Neuronal stem cell (in vitro differentiated cells): ENCODE data around the gene TCF20.

Experiments
- DNase-seq: peaks from one replicate; pipeline ENCODE4 v3.0.0-alpha.2; 2013; ENCODE audit warnings: low spot score
- H2AFZ ChIP-seq: one replicate; pipeline ENCODE4 v1.6.1; 2013; ENCODE audit warnings: mild to moderate bottlenecking, low read length, inconsistent platforms
- H2AK5ac ChIP-seq: 2 replicates; pipeline ENCODE4 v1.6.1; 2013; ENCODE audit warnings: low read depth, mild to moderate bottlenecking, inconsistent platforms, low read length, moderate library complexity, mixed read lengths
- H2BK120ac ChIP-seq: 2 replicates; pipeline ENCODE4 v1.6.1; 2013; ENCODE audit warnings: low read depth, mild to moderate bottlenecking, inconsistent platforms, low read length, moderate library complexity, mixed read lengths
- H2BK12ac ChIP-seq: one replicate; pipeline ENCODE4 v1.6.1; 2013; ENCODE audit warnings: low read length, inconsistent platforms
- H2BK15ac ChIP-seq: 2 replicates; pipeline ENCODE4 v1.6.1; 2013; ENCODE audit warnings: mild to moderate bottlenecking, low read length, inconsistent platforms, mixed read lengths
- H2BK5ac ChIP-seq: one replicate; pipeline ENCODE4 v1.6.1; 2013; ENCODE audit warnings: inconsistent platforms, mild to moderate bottlenecking, low read length, moderate library complexity
- H3K14ac ChIP-seq: one replicate; pipeline ENCODE4 v1.6.1; 2013; ENCODE audit warnings: low read length, inconsistent platforms
- H3K18ac ChIP-seq: 2 replicates; pipeline ENCODE4 v1.6.1; 2013; ENCODE audit warnings: low read length, inconsistent platforms
- H3K23ac ChIP-seq: 2 replicates; pipeline ENCODE4 v1.6.1; 2013; ENCODE audit warnings: low read depth, mild to moderate bottlenecking, mixed read lengths, low read length, inconsistent platforms; ENCODE audit not compliant: poor library complexity
- H3K27ac ChIP-seq: replicated peaks from 3 replicates; pipeline ENCODE4 v1.5.1; 2013; ENCODE audit warnings: low read length, inconsistent platforms
- H3K27me3 ChIP-seq, 3 experiments: 2 replicates each; pipeline ENCODE4 v1.6.1; 2013; ENCODE audit warnings: low read length in 3 of 3, mild to moderate bottlenecking in 2 of 3, inconsistent platforms in 1 of 3, low read depth in 1 of 3, mixed read lengths in 1 of 3, moderate library complexity in 1 of 3; ENCODE audit not compliant: control insufficient read depth in 3 of 3, insufficient read depth in 3 of 3
- H3K36me3 ChIP-seq, 2 donors: replicated peaks in 1 of 2; 2 replicates each; pipeline ENCODE4 v1.6.1; 2013; ENCODE audit warnings: low read length in 2 of 2; ENCODE audit not compliant: control insufficient read depth in 2 of 2, insufficient read depth in 2 of 2
- H3K4ac ChIP-seq: 2 replicates; pipeline ENCODE4 v1.6.1; 2013; ENCODE audit warnings: inconsistent platforms, mild to moderate bottlenecking, low read length, moderate library complexity
- H3K4me1 ChIP-seq, 2 donors: 1 replicate in 1 of 2; 2 replicates in 1 of 2; pipeline ENCODE4 v1.6.1; 2013; ENCODE audit warnings: low read length in 2 of 2, low read depth in 1 of 2; ENCODE audit not compliant: control insufficient read depth in 2 of 2, insufficient read depth in 1 of 2
- H3K4me2 ChIP-seq: one replicate; pipeline ENCODE4 v1.6.1; 2013; ENCODE audit warnings: mild to moderate bottlenecking, low read length, inconsistent platforms; ENCODE audit not compliant: insufficient read depth, poor library complexity, severe bottlenecking
- H3K4me3 ChIP-seq, 2 donors: 2 replicates each; pipeline ENCODE4 v1.5.1; 2013; ENCODE audit warnings: low read length in 2 of 2, mild to moderate bottlenecking in 2 of 2, inconsistent platforms in 1 of 2, moderate library complexity in 1 of 2
- H3K79me1 ChIP-seq: one replicate; pipeline ENCODE4 v1.6.1; 2013; ENCODE audit warnings: low read depth, mild to moderate bottlenecking, inconsistent platforms, low read length, moderate library complexity
- H3K9ac ChIP-seq: one replicate; pipeline ENCODE4 v1.6.1; 2013; ENCODE audit warnings: mild to moderate bottlenecking, low read depth, low read length, inconsistent platforms; ENCODE audit not compliant: poor library complexity
- H3K9me3 ChIP-seq, 2 donors: replicated peaks in 1 of 2; 2 replicates each; pipeline versions ENCODE3 to v1.6.1; 2013; ENCODE audit warnings: low read length in 2 of 2, mild to moderate bottlenecking in 2 of 2, inconsistent platforms in 1 of 2, low read depth in 1 of 2, mixed read lengths in 1 of 2, moderate library complexity in 1 of 2; ENCODE audit not compliant: control insufficient read depth in 2 of 2, insufficient read depth in 1 of 2
- H4K8ac ChIP-seq: one replicate; pipeline ENCODE4 v1.6.1; 2013; ENCODE audit warnings: low read depth, mild to moderate bottlenecking, inconsistent platforms, low read length, moderate library complexity
- H4K91ac ChIP-seq: one replicate; pipeline ENCODE4 v1.6.1; 2013; ENCODE audit warnings: low read length, low read depth, mild to moderate bottlenecking, inconsistent platforms; ENCODE audit not compliant: poor library complexity
- WGBS, 2 donors: extraction: QIAGEN DNeasy Blood & Tissue Kit; methylation state at CpG; one replicate each; pipeline ENCODE4 v1.1.7; 2013; ENCODE audit warnings: missing lambda C conversion rate in 2 of 2, mixed read lengths in 1 of 2; ENCODE audit not compliant: insufficient read length in 2 of 2, insufficient replicate concordance in 1 of 2; ENCODE audit errors: extremely low coverage in 2 of 2; 5-methylcytosine and 5-hydroxymethylcytosine counted together

The TCF20 gene

DNA sequence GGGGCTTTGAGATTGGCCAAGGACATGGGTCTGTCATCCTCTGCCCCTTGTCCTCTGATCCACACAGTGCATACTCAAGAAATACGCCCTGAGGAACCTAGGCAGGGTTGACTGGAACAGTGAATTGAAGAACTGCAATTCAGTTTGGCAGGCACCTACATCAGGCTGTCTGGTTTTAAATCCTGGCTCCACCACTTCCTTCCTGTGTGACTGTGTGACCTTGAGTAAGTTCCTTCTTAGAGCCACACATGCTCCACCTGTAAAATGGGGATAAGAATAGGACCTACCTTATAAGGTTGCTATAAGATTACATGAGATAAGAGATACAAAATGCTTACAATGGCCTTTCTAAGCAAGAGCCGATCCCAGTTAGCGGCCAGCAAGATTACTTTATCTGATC is 15.8 kb upstream of the TCF20 start:
- Histone ChIP-seq H3K79me1 (no peaks in the 10 kb centered on the region), H3K4ac (no peak overlapping the region), H2AFZ (no peak overlapping the region), H2BK12ac (no peak overlapping the region), H2AK5ac (no peak overlapping the region), H4K8ac (no peak overlapping the region), H3K18ac (no peak overlapping the region), H3K4me2 (no peak overlapping the region), H3K4me1 (peaks cover 18 to 37% of the 10 kb centered on the region in 2 donors), H2BK15ac (no peak overlapping the region), H3K14ac (no peak overlapping the region), H3K9me3 (no peaks in the 10 kb centered on the region), H3K9ac (no peak overlapping the region), H2BK120ac (no peak overlapping the region), H3K36me3 (no peaks in the 10 kb centered on the region), H4K91ac (no peak overlapping the region), H3K4me3 (no peak overlapping the region), H3K23ac (no peak overlapping the region), H2BK5ac (no peak overlapping the region), H3K27me3 (peaks cover 0 to 31% (median 0%) of the 10 kb centered on the region in 3 experiments), H3K27ac (no peak overlapping the region)
- WGBS, 2 donors = no CpG with 5 or more reads among the region's 3 CpGs
- DNase-seq = no peak

DNA sequence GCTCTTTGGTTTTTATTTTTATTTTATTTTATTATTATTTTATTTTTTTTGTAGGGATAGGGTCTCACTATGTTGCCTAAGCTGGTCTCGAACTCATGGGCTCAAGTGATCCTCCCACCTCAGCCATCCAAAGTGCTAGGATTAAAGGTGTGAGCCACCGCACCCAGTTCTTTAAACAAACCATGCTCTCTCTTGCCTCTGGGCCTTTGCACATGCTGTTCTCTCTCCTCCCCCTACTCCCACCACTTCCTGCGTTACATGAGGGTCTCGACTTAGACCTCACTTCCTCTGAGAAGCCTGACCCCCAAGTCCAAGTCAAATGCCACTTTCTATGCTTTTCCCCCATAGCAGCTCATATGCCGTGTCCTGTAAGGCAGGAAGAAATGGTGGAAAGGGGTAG is 15.2 kb upstream of the TCF20 start:
- Histone ChIP-seq H3K4me2 (no peak overlapping the region), H4K8ac (no peak overlapping the region), H4K91ac (no peak overlapping the region), H3K9ac (no peak overlapping the region), H3K14ac (no peak overlapping the region), H3K4me3 (peak overlapping the region in 1 of 2 donors; percentile 19), H3K4me1 (peaks cover 17 to 31% of the 10 kb centered on the region in 2 donors), H2BK120ac (no peak overlapping the region), H2AK5ac (no peak overlapping the region), H3K4ac (no peak overlapping the region), H2BK5ac (no peak overlapping the region), H3K23ac (no peak overlapping the region), H2BK15ac (no peak overlapping the region), H3K27me3 (peaks cover 0 to 31% (median 0%) of the 10 kb centered on the region in 3 experiments), H3K9me3 (no peaks in the 10 kb centered on the region), H2BK12ac (no peak overlapping the region), H3K27ac (no peak overlapping the region), H3K36me3 (no peaks in the 10 kb centered on the region), H3K18ac (no peak overlapping the region), H3K79me1 (no peaks in the 10 kb centered on the region), H2AFZ (no peak overlapping the region)
- no peak for DNase-seq
- no CpG with 5 or more reads among the region's 5 CpGs for WGBS, 2 donors

DNA sequence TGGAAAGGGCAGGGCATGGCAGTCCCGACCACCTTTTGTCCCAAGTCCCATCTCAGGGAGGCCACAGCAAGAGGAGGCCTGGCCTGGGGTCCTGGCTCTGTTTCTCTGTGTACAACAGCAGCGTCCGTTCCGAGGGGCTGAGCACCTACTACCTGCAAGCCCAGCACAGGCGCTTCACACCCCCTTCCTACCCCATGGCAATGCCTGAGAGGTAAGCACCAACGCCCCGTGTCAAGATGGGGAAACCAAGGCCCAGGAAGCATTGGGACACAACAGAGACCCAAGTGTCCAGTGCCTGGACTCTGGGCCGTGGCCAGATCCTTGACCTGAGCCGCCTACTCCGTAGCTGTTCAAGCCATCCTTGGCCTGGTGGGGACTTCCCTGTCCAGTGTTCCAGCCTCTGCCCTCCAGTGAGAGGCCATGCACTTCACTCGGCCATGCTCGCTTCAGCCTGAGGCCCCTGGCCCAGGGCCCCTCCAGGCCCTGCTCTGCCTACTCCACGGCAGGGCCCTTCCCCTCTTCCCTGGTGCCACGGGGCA is 14.3 kb upstream of the TCF20 start:
- no peak overlapping the region for H2AFZ ChIP-seq
- peak overlapping the region; percentile 78 for H3K18ac ChIP-seq
- no peak overlapping the region for H4K91ac ChIP-seq
- no peaks in the 10 kb centered on the region for H3K79me1 ChIP-seq
- no peak overlapping the region for H3K4me3 ChIP-seq
- WGBS, 2 donors = no CpG with 5 or more reads among the region's 14 CpGs
- DNase-seq = no peak
- H2BK5ac ChIP-seq = no peak overlapping the region
- H2BK120ac ChIP-seq = peak overlapping the region; percentile 16
- peaks cover 0 to 31% (median 0%) of the 10 kb centered on the region in 3 experiments for H3K27me3 ChIP-seq
- peak overlapping the region; percentile 82 for H2AK5ac ChIP-seq
- H3K27ac ChIP-seq = no peak overlapping the region
- no peaks in the 10 kb centered on the region for H3K36me3 ChIP-seq
- H3K4ac ChIP-seq = no peak overlapping the region
- H3K23ac ChIP-seq = peak overlapping the region; percentile 5
- H3K4me1 ChIP-seq = peaks cover 13 to 22% of the 10 kb centered on the region in 2 donors
- peak overlapping the region; percentile 36 for H2BK12ac ChIP-seq
- H3K4me2 ChIP-seq = no peak overlapping the region
- no peak overlapping the region for H4K8ac ChIP-seq
- no peak overlapping the region for H3K14ac ChIP-seq
- H2BK15ac ChIP-seq = peak overlapping the region; percentile 23
- H3K9me3 ChIP-seq = no peaks in the 10 kb centered on the region
- H3K9ac ChIP-seq = no peak overlapping the region

- no peak overlapping the region for H3K23ac ChIP-seq
- peaks cover 13 to 18% of the 10 kb centered on the region in 2 donors for H3K4me1 ChIP-seq
- H4K8ac ChIP-seq = no peak overlapping the region
- H3K14ac ChIP-seq = no peak overlapping the region
- peak overlapping the region; percentile 89 for H3K4me2 ChIP-seq
- DNase-seq = no peak
- no peaks in the 10 kb centered on the region for H3K9me3 ChIP-seq
- H3K18ac ChIP-seq = peak overlapping the region; percentile 87
- H3K27me3 ChIP-seq = peaks cover 0 to 31% (median 0%) of the 10 kb centered on the region in 3 experiments
- no peak overlapping the region for H4K91ac ChIP-seq
- no peak overlapping the region for H2AFZ ChIP-seq
- H3K36me3 ChIP-seq = no peaks in the 10 kb centered on the region
- peak overlapping the region; percentile 71 for H2AK5ac ChIP-seq
- H2BK15ac ChIP-seq = peak overlapping the region; percentile 23
- WGBS, 2 donors = no CpG with 5 or more reads among the region's 7 CpGs
- H3K9ac ChIP-seq = no peak overlapping the region
- no peak overlapping the region for H2BK12ac ChIP-seq
- H2BK120ac ChIP-seq = peak overlapping the region; percentile 16
- no peak overlapping the region for H3K27ac ChIP-seq
- H3K4ac ChIP-seq = no peak overlapping the region
- peak overlapping the region in 1 of 2 donors; percentile 48 for H3K4me3 ChIP-seq
- no peaks in the 10 kb centered on the region for H3K79me1 ChIP-seq
- H2BK5ac ChIP-seq = no peak overlapping the region
These were observed 13.7 kb upstream of the TCF20 start for GRCh38 chr22:42284202-42284591.
